MCF 10A (cell line): ENCODE results near the gene CWC15. TPM values are rescaled to one million over a fixed set of nuclear protein-coding genes. Genes with fewer than 3 reads are reported as not detected.

Experiments used
- BruUV-seq: library from RNA; stranded (reverse); fragments of 400-500 nt; replicated peaks from 2 replicates; lab custom pipeline; 2021; lab: Mats Ljungman, UMichigan
- CTCF ChIA-PET: fragments of 300-600 bp; sonication (Branson Sonifier 250); formaldehyde crosslinking; extraction: SDS; loops from one replicate; lab custom pipeline; 2021; ENCODE audit warnings: antibody characterized with exemption, inconsistent platforms; lab: Yijun Ruan, JAX
- POLR2A ChIA-PET: fragments of 300-600, 350-650 bp; sonication (Branson Sonifier 250); formaldehyde crosslinking; extraction: SDS; loops from one replicate; lab custom pipeline; 2020; ENCODE audit warnings: antibody characterized with exemption, inconsistent platforms; lab: Yijun Ruan, JAX
- DNase-seq: peaks from one replicate; pipeline ENCODE4 v3.0.0-alpha.2; 2018; ENCODE audit not compliant: unreplicated experiment
- H3K27ac Mint-ChIP-seq: one replicate; pipeline ENCODE4 v1.8.0; 2022; ENCODE audit warnings: mild to moderate bottlenecking, low read depth, mixed read lengths; ENCODE audit not compliant: unreplicated experiment
- H3K27me3 Mint-ChIP-seq: one replicate; pipeline ENCODE4 v1.8.0; 2022; ENCODE audit warnings: mixed read lengths; ENCODE audit not compliant: insufficient read depth, unreplicated experiment
- H3K36me3 Mint-ChIP-seq: one replicate; pipeline ENCODE4 v1.8.0; 2022; ENCODE audit warnings: mild to moderate bottlenecking, moderate library complexity, mixed read lengths; ENCODE audit not compliant: insufficient read depth, unreplicated experiment
- H3K4me1 Mint-ChIP-seq: one replicate; pipeline ENCODE4 v1.8.0; 2022; ENCODE audit warnings: mixed read lengths; ENCODE audit not compliant: insufficient read depth, unreplicated experiment
- H3K4me3 Mint-ChIP-seq: one replicate; pipeline ENCODE4 v1.8.0; 2022; ENCODE audit warnings: mild to moderate bottlenecking, moderate library complexity, mixed read lengths; ENCODE audit not compliant: unreplicated experiment
- H3K9me3 Mint-ChIP-seq: one replicate; pipeline ENCODE4 v1.8.0; 2022; ENCODE audit warnings: mixed read lengths; ENCODE audit not compliant: unreplicated experiment
- intact Hi-C: fragments of 100-400 bp; cut with micrococcal nuclease; formaldehyde crosslinking; loops from 2 replicates; pipeline ENCODE4 v1.14.1; 2022
- total RNA-seq: library from RNA; stranded (reverse); gene quantifications from 2 replicates; pipeline ENCODE4 v1.2.3, GENCODE V29; 2022
- TF ChIP-seq, protein P1 (sequence below): fragments of 200-600 bp; IDR thresholded peaks from one replicate; pipeline ENCODE4 v1.8.0; 2022; ENCODE audit warnings: antibody characterized with exemption, mild to moderate bottlenecking; ENCODE audit not compliant: unreplicated experiment

Gene CWC15
- total RNA-seq, 1 experiment from 2014 or later = 61.9 TPM

DNA sequence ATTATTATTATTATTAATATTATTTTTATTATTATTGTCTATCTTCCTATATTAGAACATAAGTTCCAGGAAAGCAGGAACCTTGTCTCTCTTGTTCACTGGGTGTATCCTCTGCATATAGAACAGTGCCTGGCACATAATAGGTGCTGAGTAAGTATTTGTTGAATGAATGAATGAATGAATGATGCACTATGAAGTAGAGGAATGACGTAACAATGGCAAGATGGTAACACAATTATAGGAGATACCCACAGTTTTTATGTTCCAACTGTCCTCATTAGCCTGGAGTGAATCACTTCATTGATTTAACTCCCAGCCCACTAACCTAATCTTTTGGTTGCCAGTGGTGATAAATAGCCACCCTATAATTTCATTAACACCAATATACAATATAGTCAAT lies 2.2 kb upstream of the CWC15 start:
- H3K27ac Mint-ChIP-seq = no peak overlapping the region
- peaks cover 18% of the 10 kb centered on the region for H3K4me1 Mint-ChIP-seq
- H3K9me3 Mint-ChIP-seq = no peaks in the 10 kb centered on the region
- TF ChIP-seq, protein P1, sequence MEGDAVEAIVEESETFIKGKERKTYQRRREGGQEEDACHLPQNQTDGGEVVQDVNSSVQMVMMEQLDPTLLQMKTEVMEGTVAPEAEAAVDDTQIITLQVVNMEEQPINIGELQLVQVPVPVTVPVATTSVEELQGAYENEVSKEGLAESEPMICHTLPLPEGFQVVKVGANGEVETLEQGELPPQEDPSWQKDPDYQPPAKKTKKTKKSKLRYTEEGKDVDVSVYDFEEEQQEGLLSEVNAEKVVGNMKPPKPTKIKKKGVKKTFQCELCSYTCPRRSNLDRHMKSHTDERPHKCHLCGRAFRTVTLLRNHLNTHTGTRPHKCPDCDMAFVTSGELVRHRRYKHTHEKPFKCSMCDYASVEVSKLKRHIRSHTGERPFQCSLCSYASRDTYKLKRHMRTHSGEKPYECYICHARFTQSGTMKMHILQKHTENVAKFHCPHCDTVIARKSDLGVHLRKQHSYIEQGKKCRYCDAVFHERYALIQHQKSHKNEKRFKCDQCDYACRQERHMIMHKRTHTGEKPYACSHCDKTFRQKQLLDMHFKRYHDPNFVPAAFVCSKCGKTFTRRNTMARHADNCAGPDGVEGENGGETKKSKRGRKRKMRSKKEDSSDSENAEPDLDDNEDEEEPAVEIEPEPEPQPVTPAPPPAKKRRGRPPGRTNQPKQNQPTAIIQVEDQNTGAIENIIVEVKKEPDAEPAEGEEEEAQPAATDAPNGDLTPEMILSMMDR = no peak
- ChIA-PET CTCF (interaction anchor here (0.6 to 2.2 kb wide), 6 partner anchors 34 to 395 kb away, joined by 3 to 13 read pairs (median 4); partner anchors contain the start of gene SRSF8), POLR2A (interaction anchor here (0.8 to 5.6 kb wide), 2 partner anchors 91 to 269 kb away, joined by 3 to 146 read pairs; partner anchors contain the start of gene SRSF8)
- no TSS peak for BruUV-seq
- intact Hi-C loops = no loop called here
- H3K4me3 Mint-ChIP-seq = no peak overlapping the region
- H3K27me3 Mint-ChIP-seq = no peaks in the 10 kb centered on the region
- no peak for DNase-seq
- H3K36me3 Mint-ChIP-seq = peaks cover 14% of the 10 kb centered on the region

DNA sequence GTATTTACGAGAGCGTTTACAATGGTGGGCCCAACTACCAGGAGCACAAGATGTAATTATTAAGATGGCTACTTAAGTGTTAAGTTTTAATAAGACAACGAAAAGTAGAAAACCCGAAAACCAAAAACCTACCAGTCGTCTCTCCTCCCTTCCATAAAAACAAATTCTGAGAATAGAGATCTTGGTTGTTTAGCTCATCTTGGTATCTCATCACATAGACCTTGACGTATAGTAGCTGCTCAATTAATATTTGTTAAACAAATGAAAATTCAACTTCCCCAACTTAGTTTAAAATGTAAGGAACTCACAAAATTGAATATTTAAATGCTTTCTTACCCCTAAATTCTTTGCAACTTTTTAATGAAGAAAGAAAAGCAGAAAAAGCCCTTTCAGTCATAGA lies 822 bp upstream of the CWC15 start:
- intact Hi-C loops = loop anchor here (5.0 kb wide), 1 partner anchor 788 kb away; no protein-coding TSS in a partner anchor
- Mint-ChIP-seq H3K4me1 (peaks cover 19% of the 10 kb centered on the region), H3K27ac (peak overlapping the region; percentile 96), H3K36me3 (peaks cover 28% of the 10 kb centered on the region), H3K4me3 (peak overlapping the region; percentile 86), H3K9me3 (no peaks in the 10 kb centered on the region), H3K27me3 (no peaks in the 10 kb centered on the region)
- DNase-seq = no peak
- BruUV-seq = no TSS peak
- ChIA-PET POLR2A (interaction anchor here (0.6 to 5.6 kb wide), 21 partner anchors 8 to 815 kb away, joined by 3 to 146 read pairs (median 6); partner anchors contain the start of genes CEP57, ENDOD1, FAM76B and SRSF8), CTCF (interaction anchor here (0.5 to 2.1 kb wide), 6 partner anchors 76 to 731 kb away, joined by 3 to 11 read pairs (median 5); partner anchors contain the start of gene SRSF8)
- TF ChIP-seq, protein P1 = no peak

DNA sequence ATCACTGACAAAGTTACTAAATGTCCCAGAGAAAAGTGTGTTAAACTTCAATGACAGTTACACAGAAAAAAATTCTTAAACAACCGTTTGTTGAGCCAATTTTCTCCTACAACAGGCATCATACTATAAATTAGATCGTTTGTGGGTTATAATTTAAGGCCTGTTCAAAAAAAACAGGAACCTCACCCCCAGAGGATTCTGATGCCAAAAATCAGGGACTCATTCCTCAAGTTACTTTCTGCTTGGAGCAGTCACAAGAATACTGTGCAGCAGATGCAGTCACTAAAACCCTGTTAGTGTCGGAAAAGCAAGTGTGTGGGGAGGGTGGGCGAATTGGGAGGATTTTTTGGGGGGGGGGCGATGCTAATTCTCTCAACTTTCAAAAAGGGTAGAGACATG lies 657 bp downstream of the CWC15 start:
- Mint-ChIP-seq H3K27ac (peak overlapping the region; percentile 96), H3K27me3 (no peaks in the 10 kb centered on the region), H3K4me1 (peaks cover 24% of the 10 kb centered on the region), H3K36me3 (peaks cover 43% of the 10 kb centered on the region), H3K4me3 (peak overlapping the region; percentile 86), H3K9me3 (no peaks in the 10 kb centered on the region)
- no TSS peak for BruUV-seq
- ChIA-PET POLR2A (interaction anchor here (0.5 to 5.6 kb wide), 29 partner anchors 8 to 928 kb away, joined by 3 to 146 read pairs (median 5); partner anchors contain the start of genes CEP57, ENDOD1, FAM76B and SRSF8), CTCF (interaction anchor here (0.6 to 2.1 kb wide), 10 partner anchors 8 to 506 kb away, joined by 3 to 11 read pairs (median 4); partner anchors contain the start of gene SRSF8)
- TF ChIP-seq, protein P1 = no peak
- DNase-seq = no peak
- intact Hi-C loops = loop anchor here (1.0 to 5.0 kb wide), 3 partner anchors 94 to 790 kb away; partner anchors contain the start of gene SRSF8

DNA sequence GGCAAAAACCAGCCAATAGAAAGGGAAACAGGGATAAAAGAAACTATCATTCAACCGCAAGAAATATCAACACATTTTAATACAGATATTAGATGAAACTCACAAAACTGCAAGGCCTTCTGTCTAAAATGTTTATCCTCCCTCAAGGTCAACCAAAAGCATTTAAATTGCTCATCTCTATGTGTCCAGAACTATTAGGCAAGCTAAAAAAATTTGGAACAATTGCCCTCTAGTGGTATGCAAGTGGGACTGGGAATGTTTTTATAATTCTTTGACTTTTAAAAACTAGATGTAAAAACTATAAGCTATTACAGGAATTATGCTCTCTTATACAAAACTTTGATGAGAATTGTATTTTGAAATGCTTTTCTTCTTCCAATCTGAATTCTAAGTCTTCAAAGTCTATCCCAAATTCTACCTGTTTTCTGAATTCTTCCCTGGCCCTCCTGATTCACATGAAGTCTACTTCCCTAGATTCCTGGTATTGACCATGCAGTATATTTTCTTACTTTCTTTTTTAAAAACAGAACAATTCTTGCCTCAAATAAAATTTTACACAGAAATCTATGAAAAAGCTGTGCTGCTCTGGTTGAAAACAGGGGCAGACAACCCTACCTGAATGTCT lies 4.9 kb downstream of the CWC15 start:
- Mint-ChIP-seq H3K27me3 (no peaks in the 10 kb centered on the region), H3K4me3 (no peak overlapping the region), H3K27ac (peak overlapping the region; percentile 29), H3K4me1 (peaks cover 6% of the 10 kb centered on the region), H3K9me3 (no peaks in the 10 kb centered on the region), H3K36me3 (peaks cover 84% of the 10 kb centered on the region)
- TF ChIP-seq, protein P1 = peak; percentile 47
- no TSS peak for BruUV-seq
- intact Hi-C loops = loop anchor here (1.0 kb wide), 1 partner anchor 345 kb away; no protein-coding TSS in a partner anchor
- peak; percentile 34 for DNase-seq
- ChIA-PET POLR2A (interaction anchor here (0.5 to 3.9 kb wide), 6 partner anchors 99 to 796 kb away, joined by 3 to 20 read pairs (median 4); partner anchors contain the start of gene SRSF8), CTCF (interaction anchor here (0.5 to 3.8 kb wide), 22 partner anchors 8 to 796 kb away, joined by 3 to 74 read pairs (median 4); partner anchors contain the start of gene SRSF8)
